Upper lobe of left lung (tissue), 4 donors: ENCODE results near the gene BLID.

ENCODE experiments used
- CTCF ChIP-seq, 6 experiments: fragments of 450-650 bp in 4 of 6; fragments of 200-600 bp in 2 of 6; sonication (generic) in 2 of 6; IDR thresholded peaks; one replicate each; pipeline ENCODE4 v1.5.1; 2016 to 2019; ENCODE audit warnings: antibody characterized with exemption in 6 of 6
- POLR2A ChIP-seq, 4 donors: fragments of 450-650 bp; IDR thresholded peaks; one replicate each; pipeline ENCODE4 v1.5.1; 2016 to 2017; ENCODE audit warnings: antibody characterized with exemption in 4 of 4, mild to moderate bottlenecking in 2 of 4
- POLR2AphosphoS5 ChIP-seq, 2 donors: sonication (generic); formaldehyde crosslinking; IDR thresholded peaks; one replicate each; pipeline ENCODE4 v1.5.1; 2017; ENCODE audit warnings: antibody characterized with exemption in 2 of 2

GRCh38 chr11:122158171-122158570 is 42.2 kb upstream of the BLID start:
- TF ChIP-seq CTCF (IDR thresholded peaks at IDR 0.05) (no peak), POLR2A (IDR thresholded peaks at IDR 0.05) (no peak), POLR2AphosphoS5 (IDR thresholded peaks at IDR 0.05) (no peak)
